Activated CD4-positive, alpha-beta T cell treated with anti-CD3 and anti-CD28 coated beads, Interleukin-2, amount 10 ng/mL, durations not matched to agents 24 days and 14 days (primary cell): ENCODE results near the gene LTBP1. TPM values are rescaled to one million over a fixed set of nuclear protein-coding genes. Genes with fewer than 3 reads are reported as not detected.
"Not testable (repeated sequence)": the region's sequence is repeated elsewhere in the genome, so short reads cannot be mapped to it uniquely, and the experiment has no call there.

ENCODE experiments used
- DNase-seq: peaks from one replicate; pipeline ENCODE4 v3.0.0; 2022
- H3K27ac Mint-ChIP-seq: one replicate; pipeline ENCODE4 v1.8.0; 2022; ENCODE audit warnings: mild to moderate bottlenecking, mixed read lengths
- H3K27me3 Mint-ChIP-seq: one replicate; pipeline ENCODE4 v1.8.0; 2022; ENCODE audit warnings: mixed read lengths
- H3K36me3 Mint-ChIP-seq: one replicate; pipeline ENCODE4 v1.8.0; 2022; ENCODE audit warnings: low read depth, mild to moderate bottlenecking, mixed read lengths
- H3K4me1 Mint-ChIP-seq: one replicate; pipeline ENCODE4 v1.8.0; 2021; ENCODE audit warnings: mixed read lengths
- H3K4me3 Mint-ChIP-seq: one replicate; pipeline ENCODE4 v1.8.0; 2022; ENCODE audit warnings: mild to moderate bottlenecking, moderate library complexity, mixed read lengths
- H3K9me3 Mint-ChIP-seq: one replicate; pipeline ENCODE4 v1.8.0; 2021; ENCODE audit warnings: mixed read lengths
- intact Hi-C: fragments of 100-400 bp; cut with micrococcal nuclease; formaldehyde crosslinking; loops from one replicate; pipeline ENCODE4 v1.15.1; 2023
- total RNA-seq: library from RNA; stranded (reverse); gene quantifications from 2 replicates; pipeline ENCODE4 v1.2.3, GENCODE V29; 2022

LTBP1 gene
- total RNA-seq, 1 donor from 2014 or later = 0.21 TPM

GRCh38 chr2:33034784-33035183 is 88.0 kb downstream of the LTBP1 start:
- Mint-ChIP-seq H3K27ac (no peak overlapping the region), H3K4me3 (no peak overlapping the region), H3K27me3 (peaks cover 1% of the 10 kb centered on the region), H3K4me1 (no peaks in the 10 kb centered on the region), H3K36me3 (no peaks in the 10 kb centered on the region), H3K9me3 (no peaks in the 10 kb centered on the region)
- no peak for DNase-seq
- intact Hi-C loops = loop anchor here (2.0 kb wide), 1 partner anchor 338 kb away; no protein-coding TSS in a partner anchor

- Mint-ChIP-seq H3K4me3 (no peak overlapping the region), H3K27me3 (no peaks in the 10 kb centered on the region), H3K4me1 (no peaks in the 10 kb centered on the region), H3K27ac (no peak overlapping the region), H3K36me3 (no peaks in the 10 kb centered on the region), H3K9me3 (no peaks in the 10 kb centered on the region)
- DNase-seq = no peak
- intact Hi-C loops = no loop called here
Measured at GRCh38 chr2:33038230-33038629, 91.5 kb downstream of the LTBP1 start.

DNA sequence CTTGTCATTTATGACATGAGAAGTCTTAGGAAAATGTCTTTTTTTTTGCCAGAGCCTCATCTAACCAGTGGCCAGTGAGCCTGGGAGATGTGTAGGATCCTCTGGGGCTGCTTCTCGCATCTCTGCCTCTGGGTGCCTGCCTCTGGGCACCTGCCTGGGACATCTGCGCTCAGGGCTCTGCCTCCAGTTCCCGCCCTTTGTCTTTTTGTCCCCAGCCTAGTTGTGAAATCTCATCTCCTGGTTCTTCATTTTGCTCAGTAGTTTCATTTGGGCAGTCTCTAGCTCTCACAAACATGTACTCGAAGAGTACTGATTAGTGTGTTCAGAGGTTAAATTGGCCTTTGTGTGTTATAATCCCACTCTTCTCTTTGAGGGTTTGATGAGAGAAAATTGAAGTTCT is 92.0 kb downstream of the LTBP1 start:
- Mint-ChIP-seq H3K36me3 (no peaks in the 10 kb centered on the region), H3K4me3 (no peak overlapping the region), H3K4me1 (no peaks in the 10 kb centered on the region), H3K9me3 (no peaks in the 10 kb centered on the region), H3K27ac (no peak overlapping the region), H3K27me3 (no peaks in the 10 kb centered on the region)
- intact Hi-C loops = no loop called here
- no peak for DNase-seq

GRCh38 chr2:33040541-33040940 is 93.8 kb downstream of the LTBP1 start:
- intact Hi-C loops = no loop called here
- H3K9me3 Mint-ChIP-seq = no peaks in the 10 kb centered on the region
- no peaks in the 10 kb centered on the region for H3K36me3 Mint-ChIP-seq
- no peak overlapping the region for H3K27ac Mint-ChIP-seq
- DNase-seq = no peak
- no peak overlapping the region for H3K4me3 Mint-ChIP-seq
- H3K27me3 Mint-ChIP-seq = no peaks in the 10 kb centered on the region
- no peaks in the 10 kb centered on the region for H3K4me1 Mint-ChIP-seq

GRCh38 chr2:33042265-33042664 is 95.5 kb downstream of the LTBP1 start:
- no peaks in the 10 kb centered on the region for H3K4me1 Mint-ChIP-seq

GRCh38 chr2:33042819-33043218 is 96.1 kb downstream of the LTBP1 start:
- H3K27ac Mint-ChIP-seq = no peak overlapping the region
- H3K4me3 Mint-ChIP-seq = no peak overlapping the region
- no peaks in the 10 kb centered on the region for H3K4me1 Mint-ChIP-seq
- peaks cover 4% of the 10 kb centered on the region for H3K27me3 Mint-ChIP-seq
- intact Hi-C loops = no loop called here
- no peaks in the 10 kb centered on the region for H3K36me3 Mint-ChIP-seq
- no peak for DNase-seq
- H3K9me3 Mint-ChIP-seq = no peaks in the 10 kb centered on the region

More at GRCh38 chr2:33042265-33042664, 95.5 kb downstream of the LTBP1 start:
- H3K9me3 Mint-ChIP-seq = no peaks in the 10 kb centered on the region
- peaks cover 2% of the 10 kb centered on the region for H3K27me3 Mint-ChIP-seq
- DNase-seq = no peak
- H3K4me3 Mint-ChIP-seq = no peak overlapping the region
- intact Hi-C loops = no loop called here
- no peak overlapping the region for H3K27ac Mint-ChIP-seq
- H3K36me3 Mint-ChIP-seq = no peaks in the 10 kb centered on the region

DNA sequence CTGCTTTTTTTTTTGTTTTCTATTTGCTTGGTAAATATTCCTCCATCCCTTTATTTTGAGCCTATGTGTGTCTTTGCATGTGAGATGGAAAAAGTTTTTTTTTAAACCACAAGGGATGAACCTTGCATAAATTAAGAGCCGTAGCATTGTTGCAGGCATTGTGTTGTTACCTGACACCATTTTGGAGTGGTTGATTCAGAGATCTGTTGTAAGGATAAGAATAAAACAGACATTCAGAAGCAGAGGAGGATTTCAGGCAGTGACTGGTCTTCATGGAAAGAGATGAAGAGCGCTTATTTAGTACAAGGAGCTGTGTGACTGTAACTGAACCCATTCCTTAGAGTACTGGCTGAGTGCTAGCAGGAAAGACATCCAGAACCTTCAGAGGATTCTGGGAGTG is 101.2 kb downstream of the LTBP1 start:
- H3K9me3 Mint-ChIP-seq = no peaks in the 10 kb centered on the region
- H3K27me3 Mint-ChIP-seq = peaks cover 6% of the 10 kb centered on the region
- intact Hi-C loops = no loop called here
- no peak overlapping the region for H3K27ac Mint-ChIP-seq
- no peaks in the 10 kb centered on the region for H3K4me1 Mint-ChIP-seq
- no peak for DNase-seq
- no peak overlapping the region for H3K4me3 Mint-ChIP-seq
- H3K36me3 Mint-ChIP-seq = no peaks in the 10 kb centered on the region

DNA sequence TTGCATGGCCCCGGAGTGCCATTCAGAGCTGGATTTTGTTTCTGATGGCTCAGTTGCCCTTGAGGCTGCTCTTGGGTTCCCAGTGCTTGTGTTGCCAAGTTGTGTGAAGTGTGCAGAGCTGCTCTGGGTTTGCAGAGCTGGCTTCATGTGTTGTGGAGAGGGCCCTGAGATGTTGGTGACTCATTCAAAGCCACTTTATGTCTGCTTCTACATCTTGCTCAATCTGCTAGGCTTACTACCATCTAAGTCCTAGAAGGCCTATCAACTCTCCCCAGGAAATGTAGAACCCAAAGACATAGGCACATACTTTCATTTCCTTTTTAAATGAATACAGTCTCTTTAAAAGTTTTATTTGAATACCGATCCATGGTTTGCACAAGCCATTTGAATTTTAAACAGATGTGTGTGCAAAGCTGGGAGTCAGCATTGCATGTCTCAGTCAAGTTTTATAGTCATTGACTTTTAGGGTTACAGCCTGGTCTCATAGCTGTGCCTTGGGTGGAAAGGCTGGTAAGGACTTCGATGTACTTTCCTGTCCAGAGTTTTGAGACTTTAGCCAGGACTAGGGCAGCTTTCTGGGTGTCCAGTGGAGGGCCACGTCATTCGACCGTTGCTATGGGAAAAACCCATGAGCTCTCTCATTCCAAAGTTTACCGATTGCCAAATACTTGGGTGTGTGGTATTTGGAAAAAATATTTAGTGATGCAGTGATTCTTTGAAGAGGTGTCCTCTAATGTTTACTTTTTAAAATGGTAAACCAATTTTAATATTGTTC is 105.0 kb downstream of the LTBP1 start:
- Mint-ChIP-seq H3K9me3 (no peaks in the 10 kb centered on the region), H3K36me3 (no peaks in the 10 kb centered on the region), H3K4me3 (no peak overlapping the region), H3K27ac (no peak overlapping the region), H3K27me3 (peaks cover 6% of the 10 kb centered on the region), H3K4me1 (no peaks in the 10 kb centered on the region)
- no peak for DNase-seq
- intact Hi-C loops = no loop called here

DNA sequence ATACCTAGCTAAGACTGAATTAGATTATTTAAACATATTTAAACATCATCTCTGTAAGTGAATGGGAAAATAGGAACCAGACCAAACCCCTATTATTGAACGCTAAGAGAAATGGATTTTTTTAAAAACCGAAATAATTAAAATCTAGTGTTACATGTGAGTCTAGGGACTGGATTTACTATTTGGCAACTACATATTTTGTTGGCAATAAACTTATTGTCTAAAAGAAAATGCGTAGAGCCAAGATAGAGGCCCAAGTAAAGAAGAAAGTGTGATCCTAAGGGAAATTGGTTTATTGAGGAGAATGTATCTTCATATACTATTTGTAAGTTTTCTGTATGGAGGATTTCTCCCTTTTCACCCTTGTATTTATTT is 105.6 kb downstream of the LTBP1 start:
- Mint-ChIP-seq H3K4me3 (no peak overlapping the region), H3K4me1 (no peaks in the 10 kb centered on the region)

GRCh38 chr2:33052795-33053194 is 106.0 kb downstream of the LTBP1 start:
- H3K27ac Mint-ChIP-seq, DNase-seq, H3K36me3 Mint-ChIP-seq, H3K9me3 Mint-ChIP-seq, intact Hi-C loops, H3K4me3 Mint-ChIP-seq, H3K4me1 Mint-ChIP-seq, H3K27me3 Mint-ChIP-seq: not testable (repeated sequence)

More for the DNA sequence above, 105.6 kb downstream of the LTBP1 start:
- no peaks in the 10 kb centered on the region for H3K9me3 Mint-ChIP-seq
- no peak overlapping the region for H3K27ac Mint-ChIP-seq
- H3K27me3 Mint-ChIP-seq = peaks cover 4% of the 10 kb centered on the region
- DNase-seq = no peak
- intact Hi-C loops = no loop called here
- H3K36me3 Mint-ChIP-seq = no peaks in the 10 kb centered on the region

DNA sequence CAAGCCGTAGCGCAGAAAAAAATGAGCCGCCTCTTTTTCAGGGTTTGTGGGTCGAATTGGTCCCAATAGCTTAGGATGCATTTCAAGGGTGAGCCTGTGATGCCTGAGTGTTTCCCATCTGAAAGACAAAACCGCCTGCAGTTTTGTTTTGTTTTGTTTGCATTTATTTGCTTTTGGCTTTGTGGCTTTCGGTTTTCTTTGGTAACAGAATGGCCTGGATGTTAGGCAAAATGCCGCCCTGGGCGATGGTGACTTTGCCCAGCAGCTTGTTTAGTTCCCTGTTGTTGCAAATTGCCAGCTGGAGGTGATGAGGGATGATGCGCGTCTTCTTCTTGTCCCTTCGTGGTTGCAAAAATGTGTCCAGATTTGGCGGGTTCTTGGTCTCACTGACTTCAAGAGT is 109.4 kb downstream of the LTBP1 start:
- Mint-ChIP-seq H3K36me3 (no peaks in the 10 kb centered on the region), H3K4me3 (no peak overlapping the region), H3K9me3 (no peaks in the 10 kb centered on the region), H3K27ac (no peak overlapping the region), H3K27me3 (peaks cover 3% of the 10 kb centered on the region), H3K4me1 (no peaks in the 10 kb centered on the region)
- intact Hi-C loops = no loop called here
- no peak for DNase-seq

GRCh38 chr2:33057307-33058028 is 110.7 kb downstream of the LTBP1 start:
- intact Hi-C loops, H3K4me3 Mint-ChIP-seq, H3K27me3 Mint-ChIP-seq, H3K36me3 Mint-ChIP-seq, H3K4me1 Mint-ChIP-seq, H3K27ac Mint-ChIP-seq, H3K9me3 Mint-ChIP-seq, DNase-seq: not testable (repeated sequence)

- Mint-ChIP-seq H3K9me3 (no peaks in the 10 kb centered on the region), H3K4me1 (no peaks in the 10 kb centered on the region), H3K27ac (no peak overlapping the region), H3K36me3 (no peaks in the 10 kb centered on the region), H3K27me3 (peaks cover 5% of the 10 kb centered on the region), H3K4me3 (no peak overlapping the region)
- intact Hi-C loops = no loop called here
- DNase-seq = no peak
Measured at GRCh38 chr2:33058716-33059470, 112.1 kb downstream of the LTBP1 start.
